ENCODE data around the gene TSPAN3.

- TF ChIP-seq NFYB (IDR thresholded peaks at IDR 0.05; ENCODE audit: insufficient read depth, low read depth, low read length) (no peak), HDGF (IDR thresholded peaks at IDR 0.05) (no peak), SRF (IDR thresholded peaks at IDR 0.05; ENCODE audit: low read depth in 2 of 2, low read length in 2 of 2) (no peak)
Measured at GRCh38 chr15:77118882-77119321, 48.0 kb upstream of the TSPAN3 start.
